Neural crest cell (in vitro differentiated cells): Measurements from ENCODE around the gene JAG2. TPM values are rescaled to one million over a fixed set of nuclear protein-coding genes. Genes with fewer than 3 reads are reported as not detected.

ENCODE experiments used
- DNase-seq: peaks from one replicate; pipeline ENCODE4 v3.0.0; 2021; ENCODE audit warnings: low read depth, mixed read lengths, low spot score
- H3K27ac Mint-ChIP-seq: one replicate; pipeline ENCODE4 v1.8.0; 2021; ENCODE audit warnings: mild to moderate bottlenecking, mixed read lengths; ENCODE audit not compliant: unreplicated experiment
- H3K27me3 Mint-ChIP-seq: 2 replicates; pipeline ENCODE4 v1.8.0; 2021; ENCODE audit warnings: low read depth, mild to moderate bottlenecking, mixed read lengths
- H3K36me3 Mint-ChIP-seq: 2 replicates; pipeline ENCODE4 v1.8.0; 2021; ENCODE audit warnings: low read depth, mild to moderate bottlenecking, mixed read lengths
- H3K4me1 Mint-ChIP-seq: 2 replicates; pipeline ENCODE4 v1.8.0; 2021; ENCODE audit warnings: mixed read lengths
- H3K4me3 Mint-ChIP-seq: one replicate; pipeline ENCODE4 v1.8.0; 2021; ENCODE audit warnings: mild to moderate bottlenecking, mixed read lengths
- H3K9me3 Mint-ChIP-seq: 2 replicates; pipeline ENCODE4 v1.8.0; 2021; ENCODE audit warnings: mixed read lengths
- CTCF ChIP-seq: fragments of 200-600 bp; sonication (generic); conservative IDR thresholded peaks from 2 replicates; pipeline ENCODE4 v1.5.0; 2021; ENCODE audit warnings: antibody characterized with exemption, mild to moderate bottlenecking
- total RNA-seq: library from RNA; stranded (reverse); gene quantifications from 2 replicates; pipeline ENCODE4 v1.2.1, GENCODE V29; 2021

JAG2 gene
- total RNA-seq, 1 donor from 2014 or later = 4.2 TPM

- Mint-ChIP-seq H3K27me3 (peaks cover 54% of the 10 kb centered on the region), H3K27ac (no peak overlapping the region), H3K4me3 (no peak overlapping the region), H3K36me3 (peaks cover 5% of the 10 kb centered on the region), H3K4me1 (no peaks in the 10 kb centered on the region), H3K9me3 (peaks cover 5% of the 10 kb centered on the region)
- TF ChIP-seq CTCF = no peak
- no peak for DNase-seq
Measured at GRCh38 chr14:105102893-105103292, 65.7 kb downstream of the JAG2 start.

GRCh38 chr14:105102361-105102870 lies 66.2 kb downstream of the JAG2 start:
- peaks cover 51% of the 10 kb centered on the region for H3K27me3 Mint-ChIP-seq
- TF ChIP-seq CTCF = no peak
- peaks cover 5% of the 10 kb centered on the region for H3K9me3 Mint-ChIP-seq
- no peak for DNase-seq
- H3K4me1 Mint-ChIP-seq = no peaks in the 10 kb centered on the region
- H3K27ac Mint-ChIP-seq = no peak overlapping the region
- peaks cover 5% of the 10 kb centered on the region for H3K36me3 Mint-ChIP-seq
- no peak overlapping the region for H3K4me3 Mint-ChIP-seq

- Mint-ChIP-seq H3K9me3 (peaks cover 5% of the 10 kb centered on the region), H3K4me3 (no peak overlapping the region), H3K27me3 (peaks cover 37% of the 10 kb centered on the region), H3K27ac (no peak overlapping the region), H3K4me1 (no peaks in the 10 kb centered on the region), H3K36me3 (peaks cover 5% of the 10 kb centered on the region)
- no peak for DNase-seq
- no peak for TF ChIP-seq CTCF
Measured at GRCh38 chr14:105100910-105101309, 67.7 kb downstream of the JAG2 start.

GRCh38 chr14:105099778-105100177 lies 68.8 kb downstream of the JAG2 start:
- H3K9me3 Mint-ChIP-seq = peaks cover 5% of the 10 kb centered on the region
- no peak for TF ChIP-seq CTCF
- no peak overlapping the region for H3K4me3 Mint-ChIP-seq
- no peak for DNase-seq
- peaks cover 30% of the 10 kb centered on the region for H3K27me3 Mint-ChIP-seq
- H3K27ac Mint-ChIP-seq = no peak overlapping the region
- H3K36me3 Mint-ChIP-seq = peaks cover 5% of the 10 kb centered on the region
- no peaks in the 10 kb centered on the region for H3K4me1 Mint-ChIP-seq

- peaks cover 5% of the 10 kb centered on the region for H3K36me3 Mint-ChIP-seq
- peak overlapping the region; percentile 22 for H3K4me3 Mint-ChIP-seq
- H3K27ac Mint-ChIP-seq = no peak overlapping the region
- H3K4me1 Mint-ChIP-seq = no peaks in the 10 kb centered on the region
- peaks cover 17% of the 10 kb centered on the region for H3K27me3 Mint-ChIP-seq
- H3K9me3 Mint-ChIP-seq = peaks cover 5% of the 10 kb centered on the region
- no peak for TF ChIP-seq CTCF
- DNase-seq = no peak
Measured at GRCh38 chr14:105098316-105098715, 70.3 kb downstream of the JAG2 start.

GRCh38 chr14:105097794-105098127 lies 70.8 kb downstream of the JAG2 start:
- Mint-ChIP-seq H3K27me3 (peaks cover 12% of the 10 kb centered on the region), H3K4me1 (no peaks in the 10 kb centered on the region), H3K9me3 (peaks cover 5% of the 10 kb centered on the region), H3K27ac (no peak overlapping the region), H3K36me3 (peaks cover 5% of the 10 kb centered on the region), H3K4me3 (no peak overlapping the region)
- DNase-seq = no peak
- no peak for TF ChIP-seq CTCF
